ENCODE data around the gene RDH16.
"Not testable (repeated sequence)": the region's sequence is repeated elsewhere in the genome, so short reads cannot be mapped to it uniquely, and the experiment has no call there.

The RDH16 gene

GRCh38 chr12:56930241-56930640, 27.2 kb downstream of the RDH16 start:
- no peak overlapping the region for H3K27ac ChIP-seq
- no peak for DNase-seq (ENCODE audit: low spot score)
- CTCF ChIA-PET = interaction anchor here (0.7 kb wide), 1 partner anchor 63 kb away, joined by 4 read pairs; no protein-coding TSS in a partner anchor
- no peak for TF ChIP-seq CTCF (conservative IDR thresholded peaks at IDR 0.05; ENCODE audit: low read depth)
- POLR2A ChIA-PET (ENCODE audit: low non-redundant PET) = no interaction called here

- CTCF ChIA-PET = interaction anchor here (0.7 kb wide), 1 partner anchor 64 kb away, joined by 4 read pairs; no protein-coding TSS in a partner anchor
- DNase-seq (ENCODE audit: low spot score) = no peak
- H3K27ac ChIP-seq = no peak overlapping the region
- POLR2A ChIA-PET (ENCODE audit: low non-redundant PET) = no interaction called here
- no peak for TF ChIP-seq CTCF (conservative IDR thresholded peaks at IDR 0.05; ENCODE audit: low read depth)
Observed at GRCh38 chr12:56929780-56930179, 27.6 kb downstream of the RDH16 start.

- H3K27ac ChIP-seq = no peak overlapping the region
- no peak for TF ChIP-seq CTCF (conservative IDR thresholded peaks at IDR 0.05; ENCODE audit: low read depth)
- CTCF ChIA-PET = no interaction called here
- POLR2A ChIA-PET (ENCODE audit: low non-redundant PET) = no interaction called here
- no peak for DNase-seq (ENCODE audit: low spot score)
Observed at GRCh38 chr12:56928262-56928661, 29.1 kb downstream of the RDH16 start.

- POLR2A ChIA-PET (ENCODE audit: low non-redundant PET) = no interaction called here
- no peak overlapping the region for H3K27ac ChIP-seq
- no peak for DNase-seq (ENCODE audit: low spot score)
- CTCF ChIA-PET = interaction anchor here (0.6 kb wide), 1 partner anchor 211 kb away, joined by 3 read pairs; no protein-coding TSS in a partner anchor
- no peak for TF ChIP-seq CTCF (conservative IDR thresholded peaks at IDR 0.05; ENCODE audit: low read depth)
Observed at GRCh38 chr12:56927281-56927680, 30.1 kb downstream of the RDH16 start.

- ChIA-PET POLR2A (ENCODE audit: low non-redundant PET) (no interaction called here), CTCF (interaction anchor here (0.7 kb wide), 1 partner anchor 153 kb away, joined by 3 read pairs; no protein-coding TSS in a partner anchor)
- DNase-seq (ENCODE audit: low spot score) = no peak
- H3K27ac ChIP-seq = no peak overlapping the region
- no peak for TF ChIP-seq CTCF (conservative IDR thresholded peaks at IDR 0.05; ENCODE audit: low read depth)
Observed at GRCh38 chr12:56922031-56922430, 35.4 kb downstream of the RDH16 start.

GRCh38 chr12:56921346-56921745, 36.1 kb downstream of the RDH16 start:
- no peak overlapping the region for H3K27ac ChIP-seq
- no peak for TF ChIP-seq CTCF (conservative IDR thresholded peaks at IDR 0.05; ENCODE audit: low read depth)
- CTCF ChIA-PET = interaction anchor here (0.7 kb wide), 1 partner anchor 152 kb away, joined by 3 read pairs; no protein-coding TSS in a partner anchor
- DNase-seq (ENCODE audit: low spot score) = no peak
- POLR2A ChIA-PET (ENCODE audit: low non-redundant PET) = no interaction called here

GRCh38 chr12:56918139-56918538, 39.3 kb downstream of the RDH16 start:
- CTCF ChIA-PET; POLR2A ChIA-PET (ENCODE audit: low non-redundant PET): not testable (repeated sequence)

More at GRCh38 chr12:56918139-56918538, 39.3 kb downstream of the RDH16 start:
- not testable (repeated sequence) for H3K27ac ChIP-seq; DNase-seq (ENCODE audit: low spot score)

All from RWPE1 (cell line).